ENCODE data around the gene TRIML1. TPM values are rescaled to one million over a fixed set of nuclear protein-coding genes. Genes with fewer than 3 reads are reported as not detected.
A peak's percentile ranks its signal among the peaks of the same experiment; 100 is the strongest.

Gene TRIML1
- total and polyA plus RNA-seq, 2 of the 8 experiments (the other 6 are each of a cell fraction or from before 2014, with no cell fraction given) = not detected

GRCh38 chr4:188109157-188109755 lies 30.0 kb upstream of the TRIML1 start, which contains the start of gene TRIML2:
Gene TRIML2 (minus strand): TSS chr4:188109603. CDS start chr4:188105368, 4,235 bp downstream.
- Histone ChIP-seq H3K36me3 (ENCODE audit: control insufficient read depth in 2 of 4, insufficient read depth in 4 of 4, low read length in 3 of 4) (peaks cover 2 to 13% (median 11%) of the 10 kb centered on the region in 4 experiments; a peak in 6 of 8 replicates), H3K79me2 (ENCODE audit: control insufficient read depth in 1 of 2, insufficient read depth in 2 of 2, low read length in 2 of 2) (peaks cover 7 to 18% of the 10 kb centered on the region in 2 experiments), H3K27me3 (replicated peaks in 1 of 4; ENCODE audit: control insufficient read depth in 3 of 4, extremely low read depth in 1 of 4, insufficient read depth in 3 of 4, low read length in 3 of 4) (no peaks in the 10 kb centered on the region), H2BK5ac (ENCODE audit: low read depth, low read length) (peak within 1 kb of the TSS; percentile 96), H3K27ac (ENCODE audit: low read depth, low read length) (peak within 1 kb of the TSS; percentile 59), H2BK12ac (ENCODE audit: low read depth, low read length) (peak within 1 kb of the TSS; percentile 75), H4K91ac (replicated peaks; ENCODE audit: insufficient read length, low read length) (peak within 1 kb of the TSS; percentile 87), H2AK5ac (ENCODE audit: low read depth, low read length) (no peak within 1 kb of the TSS; the same call in 1 of the 2 replicates), H2BK120ac (replicated peaks; ENCODE audit: low read depth, low read length) (peak within 1 kb of the TSS; percentile 85), H3K23me2 (ENCODE audit: low read depth, low read length) (peaks cover 5% of the 10 kb centered on the region; the same call in 1 of the 2 replicates), H2AFZ (ENCODE audit: low read length) (no peak within 1 kb of the TSS), H3K79me1 (ENCODE audit: low read depth, low read length) (peaks cover 5% of the 10 kb centered on the region), H3K9me3 (ENCODE audit: insufficient read depth in 2 of 2, low read depth in 1 of 2, low read length in 1 of 2) (no peaks in the 10 kb centered on the region), H3K14ac (ENCODE audit: insufficient read length) (no peak within 1 kb of the TSS), H3K4ac (replicated peaks; ENCODE audit: insufficient read length, low read depth, low read length) (no peak within 1 kb of the TSS), H3K4me3 (ENCODE audit: extremely low read depth in 1 of 4, insufficient read depth in 2 of 4, low read depth in 3 of 4, low read length in 4 of 4) (peak within 1 kb of the TSS; percentile 23 to 70 (median 34); a peak in 7 of 8 replicates), H4K8ac (ENCODE audit: extremely low read depth, insufficient read depth, low read length) (no peak within 1 kb of the TSS), H3K23ac (ENCODE audit: insufficient read length) (no peak within 1 kb of the TSS), H3K9ac (replicated peaks in 1 of 4; ENCODE audit: extremely low read depth in 1 of 4, low read depth in 3 of 4, low read length in 3 of 4) (peak within 1 kb of the TSS in 3 of 4 experiments; percentile 16 to 53 (median 46); a peak in 3 of 7 replicates), H3K18ac (ENCODE audit: extremely low read depth, low read length) (peak within 1 kb of the TSS; percentile 95), H4K5ac (ENCODE audit: insufficient read length, low read depth, low read length) (peak within 1 kb of the TSS; percentile 96), H2BK15ac (ENCODE audit: low read length) (no peak within 1 kb of the TSS), H3K4me2 (ENCODE audit: insufficient read depth in 1 of 2, low read depth in 2 of 2, low read length in 2 of 2) (peak within 1 kb of the TSS; percentile 67 to 73), H4K20me1 (replicated peaks in 1 of 2; ENCODE audit: control insufficient read depth in 1 of 2, insufficient read depth in 2 of 2, low read length in 2 of 2) (no peaks in the 10 kb centered on the region), H2BK20ac (ENCODE audit: low read length) (peak within 1 kb of the TSS; percentile 76; the same call in 1 of the 2 replicates), H3K56ac (replicated peaks; ENCODE audit: insufficient read length, low read depth, low read length) (peak within 1 kb of the TSS; percentile 95), H3K4me1 (replicated peaks in 1 of 4; ENCODE audit: control insufficient read depth in 3 of 4, insufficient read depth in 4 of 4, low read length in 3 of 4) (peaks cover 0 to 16% (median 8%) of the 10 kb centered on the region in 4 experiments; a peak in 6 of 7 replicates)
- CTCF ChIA-PET (ENCODE audit: partially characterized antibody) = interaction anchor here (0.6 to 2.2 kb wide), 7 partner anchors 18 to 349 kb away, joined by 3 to 6 read pairs (median 4); no protein-coding TSS in a partner anchor
- POLR2A ChIA-PET (ENCODE audit: partially characterized antibody) = interaction anchor here (0.5 to 5.3 kb wide), 9 partner anchors 10 to 1077 kb away, joined by 3 to 23 read pairs (median 5); partner anchors contain the start of gene ZFP42
- 10% methylated on average over 11 of the region's 11 CpGs; no CpG with 5 or more reads in 1 of the 2 experiments for WGBS, 2 experiments (ENCODE audit: extremely low coverage in 1 of 2, insufficient coverage in 1 of 2, insufficient read length in 1 of 2, insufficient replicate concordance in 2 of 2, low coverage in 1 of 2, low lambda C conversion rate in 2 of 2, missing lambda C conversion rate in 1 of 2)
- no peak for FAIRE-seq
- no peak for DNase-seq (ENCODE audit: low read depth in 1 of 2, low spot score in 2 of 2)

Data from H1 (cell line).